BE2C (cell line): ENCODE measurements around the gene CACNA2D2.
A peak's percentile ranks its signal among the peaks of the same experiment; 100 is the strongest.

Source experiments
- DNase-seq: peaks from one replicate; pipeline ENCODE4 v3.0.0-alpha.2; 2020
- H3K27me3 ChIP-seq: fragments of 250-450 bp; sonication (Bioruptor Pico); 2 replicates; pipeline ENCODE4 v1.5.1; 2020; ENCODE audit warnings: mild to moderate bottlenecking
- H3K36me3 ChIP-seq: fragments of 250-450 bp; sonication (Bioruptor Pico); 2 replicates; pipeline ENCODE4 v1.5.1; 2020; ENCODE audit warnings: mild to moderate bottlenecking
- H3K4me1 ChIP-seq: fragments of 250-450 bp; sonication (Bioruptor Pico); 2 replicates; pipeline ENCODE4 v1.5.1; 2020
- H3K4me3 ChIP-seq: 2 replicates; pipeline ENCODE4 v1.5.1; 2011; ENCODE audit warnings: low read depth, low read length
- H3K9me3 ChIP-seq: fragments of 250-450 bp; sonication (Bioruptor Pico); 2 replicates; pipeline ENCODE4 v1.5.1; 2020
- CTCF ChIP-seq: IDR thresholded peaks from 2 replicates; pipeline ENCODE4 v1.5.1; 2012; ENCODE audit warnings: mild to moderate bottlenecking, low read depth, low read length

CACNA2D2 gene

GRCh38 chr3:50323092-50323600 lies 180.3 kb downstream of the CACNA2D2 start:
- Histone ChIP-seq H3K4me3 (no peak overlapping the region), H3K36me3 (peaks cover 17% of the 10 kb centered on the region)
- TF ChIP-seq CTCF: no peak

GRCh38 chr3:50322386-50323091 lies 180.9 kb downstream of the CACNA2D2 start, which contains the start of gene HYAL2:
HYAL2 (minus strand) TSS chr3:50322745; CDS start chr3:50320489, 2,256 bp downstream.
- DNase-seq: no peak
- peaks cover 3% of the 10 kb centered on the region for H3K4me1 ChIP-seq
- TF ChIP-seq CTCF: no peak

More at GRCh38 chr3:50323092-50323600, 180.3 kb downstream of the CACNA2D2 start:
- Histone ChIP-seq H3K27me3 (no peaks in the 10 kb centered on the region), H3K4me1 (peaks cover 3% of the 10 kb centered on the region), H3K9me3 (no peaks in the 10 kb centered on the region)
- DNase-seq: no peak

GRCh38 chr3:50322115-50322385 lies 181.4 kb downstream of the CACNA2D2 start:
- peaks cover 3% of the 10 kb centered on the region for H3K4me1 ChIP-seq
- H3K27me3 ChIP-seq: no peaks in the 10 kb centered on the region
- H3K9me3 ChIP-seq: no peaks in the 10 kb centered on the region
- no peak for TF ChIP-seq CTCF
- no peak for DNase-seq
- H3K4me3 ChIP-seq: peak overlapping the region; percentile 21; the same call in 1 of the 2 replicates
- H3K36me3 ChIP-seq: peaks cover 17% of the 10 kb centered on the region

More at GRCh38 chr3:50322386-50323091, 180.9 kb downstream of the CACNA2D2 start, which contains the start of gene HYAL2:
- Histone ChIP-seq H3K9me3 (no peaks in the 10 kb centered on the region), H3K36me3 (peaks cover 17% of the 10 kb centered on the region), H3K4me3 (peak within 1 kb of the TSS; percentile 65), H3K27me3 (no peaks in the 10 kb centered on the region)

GRCh38 chr3:50321336-50322114 lies 181.9 kb downstream of the CACNA2D2 start:
- H3K36me3 ChIP-seq: peaks cover 17% of the 10 kb centered on the region
- peak; percentile 36 for TF ChIP-seq CTCF

GRCh38 chr3:50320853-50321335 lies 182.5 kb downstream of the CACNA2D2 start:
- H3K36me3 ChIP-seq: peaks cover 17% of the 10 kb centered on the region
- peak overlapping the region; percentile 65 for H3K4me3 ChIP-seq
- peaks cover 3% of the 10 kb centered on the region for H3K4me1 ChIP-seq
- H3K9me3 ChIP-seq: no peaks in the 10 kb centered on the region
- TF ChIP-seq CTCF: no peak
- DNase-seq: peak; percentile 72
- no peaks in the 10 kb centered on the region for H3K27me3 ChIP-seq

More at GRCh38 chr3:50321336-50322114, 181.9 kb downstream of the CACNA2D2 start:
- peak; percentile 85 for DNase-seq
- Histone ChIP-seq H3K4me1 (peaks cover 3% of the 10 kb centered on the region), H3K27me3 (no peaks in the 10 kb centered on the region), H3K9me3 (no peaks in the 10 kb centered on the region), H3K4me3 (peak overlapping the region; percentile 65)
